NCI-H146 (cell line): Measurements from ENCODE around the gene METTL8.
A peak's percentile ranks its signal among the peaks of the same experiment; 100 is the strongest.

Source experiments
- DNase-seq: peaks from one replicate; lab custom pipeline; 2025; lab: John Stamatoyannopoulos, UW

Gene METTL8, protein sequence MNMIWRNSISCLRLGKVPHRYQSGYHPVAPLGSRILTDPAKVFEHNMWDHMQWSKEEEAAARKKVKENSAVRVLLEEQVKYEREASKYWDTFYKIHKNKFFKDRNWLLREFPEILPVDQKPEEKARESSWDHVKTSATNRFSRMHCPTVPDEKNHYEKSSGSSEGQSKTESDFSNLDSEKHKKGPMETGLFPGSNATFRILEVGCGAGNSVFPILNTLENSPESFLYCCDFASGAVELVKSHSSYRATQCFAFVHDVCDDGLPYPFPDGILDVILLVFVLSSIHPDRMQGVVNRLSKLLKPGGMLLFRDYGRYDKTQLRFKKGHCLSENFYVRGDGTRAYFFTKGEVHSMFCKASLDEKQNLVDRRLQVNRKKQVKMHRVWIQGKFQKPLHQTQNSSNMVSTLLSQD

DNA sequence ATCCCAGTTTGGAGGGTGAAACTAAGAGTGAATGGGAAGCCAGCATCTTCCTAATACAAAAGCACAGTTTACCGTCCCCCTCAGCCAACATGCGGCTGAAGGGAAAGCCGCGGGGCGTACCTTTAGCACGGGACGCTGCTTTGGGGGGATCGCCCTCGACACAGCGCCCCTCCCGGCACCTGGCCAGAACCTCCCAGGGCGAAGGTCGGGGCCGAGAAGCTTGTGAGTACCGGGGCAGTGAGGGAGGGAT lies at the start of gene METTL8:
TSS of gene METTL8 (minus strand) at position 228 of the 250 bp plus-strand sequence. CDS start 41,805 bp downstream, outside the sequence.
- DNase-seq = no peak

DNA sequence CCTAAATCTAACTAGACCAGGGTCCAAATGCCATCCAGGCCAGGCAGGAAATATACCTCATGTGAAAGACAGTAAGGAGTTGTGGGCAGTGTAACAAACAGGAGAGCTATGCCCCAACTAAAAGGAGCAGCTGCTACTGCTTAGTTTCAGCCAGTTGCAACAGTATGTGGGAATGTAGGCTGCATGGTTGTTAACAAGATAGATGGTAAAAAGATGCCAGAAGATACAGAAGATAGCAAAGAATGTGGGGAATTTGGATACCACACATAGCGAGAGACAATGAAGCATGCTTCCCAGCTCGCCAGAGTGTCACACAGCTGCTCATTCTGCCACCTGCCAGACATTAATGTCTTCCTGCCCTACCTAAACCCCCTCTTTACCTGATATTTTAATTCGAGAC lies 49.1 kb upstream of the METTL8 start:
- no peak for DNase-seq

- DNase-seq = no peak
Observed at GRCh38 chr2:171482308-171482707, 48.5 kb upstream of the METTL8 start.

DNA sequence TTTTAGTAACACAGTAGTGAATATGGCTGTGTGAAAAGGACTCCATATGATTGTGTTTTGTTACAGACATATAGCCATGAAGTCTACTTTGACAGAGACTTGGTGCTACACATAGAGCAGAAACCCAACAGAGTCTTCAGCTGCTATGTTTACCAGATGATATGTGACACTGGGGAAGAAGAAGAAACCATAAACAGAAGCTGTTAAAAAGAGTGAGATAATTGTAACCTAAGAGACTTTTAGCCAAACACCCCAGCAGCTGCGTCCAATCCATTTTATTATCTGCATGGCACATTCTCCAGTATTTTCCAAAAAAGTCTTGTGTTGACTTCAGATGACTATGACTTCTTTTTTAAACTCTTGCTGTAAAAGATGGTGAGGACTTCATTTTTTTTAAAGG lies 47.1 kb upstream of the METTL8 start:
- no peak for DNase-seq

DNA sequence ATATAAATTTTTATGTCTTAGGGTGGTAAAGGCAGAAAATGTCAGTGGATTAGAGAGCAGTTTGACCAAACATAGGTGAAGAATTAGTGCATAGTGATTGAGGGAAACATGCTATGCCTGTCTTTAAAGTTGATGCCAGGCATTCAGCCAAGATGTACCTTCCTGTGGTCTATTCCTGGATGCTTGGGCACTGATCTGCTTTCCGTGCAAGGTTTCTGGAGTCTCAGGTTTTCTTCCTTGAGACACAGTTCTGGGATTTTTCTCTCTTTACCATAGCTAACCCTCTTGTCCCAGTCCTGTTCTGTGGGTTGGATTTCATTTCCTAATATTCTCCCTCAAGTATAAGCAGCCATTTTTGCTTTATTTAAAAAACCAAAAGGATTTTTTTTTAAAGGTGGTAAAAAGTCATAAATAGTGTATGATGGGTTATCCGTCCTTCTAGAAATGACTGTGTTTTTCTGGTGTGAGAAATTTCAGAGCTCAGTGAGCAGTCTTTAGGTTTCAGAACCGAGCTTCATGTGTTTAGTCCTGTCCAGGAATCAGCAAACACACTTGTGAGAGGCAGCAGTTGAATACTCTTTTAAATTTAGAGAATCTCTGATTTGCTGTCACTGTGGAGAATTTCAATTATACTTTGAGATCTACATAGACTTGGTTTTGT lies 45.5 kb upstream of the METTL8 start:
- no peak for DNase-seq

DNA sequence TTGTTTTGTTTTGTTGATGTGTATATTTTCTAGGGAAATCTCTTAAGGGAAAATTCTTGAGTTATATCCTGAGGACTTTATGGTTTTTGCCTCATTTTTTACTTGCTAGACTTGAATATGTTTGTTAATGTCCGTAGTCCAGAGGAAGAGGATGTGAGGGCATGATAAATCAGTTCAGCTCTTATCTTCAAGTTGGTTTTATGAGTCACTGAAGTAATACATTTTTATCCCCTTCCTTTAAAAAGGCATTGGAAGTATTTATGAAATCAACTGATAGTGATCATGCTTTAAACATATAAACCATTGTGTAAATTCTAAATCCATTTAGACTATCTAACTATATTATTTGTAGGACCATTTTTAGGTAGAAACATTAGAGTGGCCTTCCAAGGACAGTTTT lies 44.6 kb upstream of the METTL8 start:
- DNase-seq = no peak

DNA sequence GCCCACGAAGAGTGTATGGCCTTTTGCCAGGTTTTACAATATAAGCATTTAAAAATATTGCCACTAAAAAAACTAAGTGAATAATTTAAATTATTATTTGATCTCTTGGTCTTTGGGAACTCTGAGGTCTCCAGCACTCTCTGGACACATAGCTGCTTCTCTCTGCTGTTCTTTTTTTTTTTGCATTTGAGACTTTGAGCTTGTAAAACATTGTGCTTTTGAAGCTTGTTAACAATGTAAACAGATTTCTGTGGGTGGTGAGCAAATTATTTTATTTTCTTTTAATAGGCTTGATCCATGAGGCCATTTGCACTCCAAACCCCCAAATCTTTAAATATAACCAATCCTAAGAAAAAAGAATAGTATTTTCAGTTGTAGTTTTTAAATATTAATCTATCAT lies 42.2 kb upstream of the METTL8 start:
- DNase-seq = no peak

GRCh38 chr2:171470129-171470528 lies 36.3 kb upstream of the METTL8 start:
- no peak for DNase-seq

GRCh38 chr2:171469176-171469575 lies 35.4 kb upstream of the METTL8 start:
- DNase-seq = no peak

- DNase-seq = no peak
Observed at GRCh38 chr2:171460537-171460936, 26.7 kb upstream of the METTL8 start.

DNA sequence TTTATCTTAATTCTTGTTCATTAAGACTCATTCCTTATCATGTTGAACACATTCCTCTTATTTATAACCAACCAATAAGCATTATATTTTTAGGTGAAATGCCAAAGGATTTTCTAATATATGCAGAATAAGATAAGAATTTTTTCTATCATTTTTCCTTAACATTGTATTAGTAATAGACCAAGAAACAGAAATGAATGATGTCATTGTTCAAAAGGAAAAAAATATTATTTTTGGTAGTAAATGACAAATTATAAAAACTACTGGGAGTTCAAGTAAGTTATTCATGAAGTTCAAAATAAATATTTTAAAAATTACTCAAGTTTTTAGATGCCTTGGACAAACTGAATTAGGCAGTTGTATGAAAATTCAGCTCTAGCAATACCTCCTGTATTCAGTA lies 25.7 kb upstream of the METTL8 start:
- no peak for DNase-seq

- no peak for DNase-seq
Observed at GRCh38 chr2:171452773-171453172, 19.0 kb upstream of the METTL8 start.

DNA sequence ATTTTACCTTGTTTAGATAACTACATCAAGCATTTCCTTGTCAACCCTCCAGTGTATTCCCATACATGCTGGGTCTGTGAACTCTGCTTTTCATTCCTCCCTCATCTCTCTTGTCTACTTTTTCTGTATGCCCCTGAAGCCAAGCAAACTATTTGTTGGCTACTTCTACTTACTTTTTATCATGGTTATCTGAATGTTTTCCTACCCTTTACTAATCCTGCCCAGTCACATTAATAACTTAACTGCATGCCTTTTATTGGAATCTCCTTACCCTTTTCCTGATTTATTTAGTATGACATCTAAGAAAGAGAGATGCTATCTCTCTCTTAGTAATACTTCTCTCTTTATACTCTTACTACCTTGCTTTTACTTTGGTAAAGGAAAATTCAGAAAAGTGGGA lies 17.3 kb upstream of the METTL8 start:
- DNase-seq = no peak

- DNase-seq = no peak
Observed at GRCh38 chr2:171447675-171448074, 13.9 kb upstream of the METTL8 start.

GRCh38 chr2:171441470-171441869 lies 7.7 kb upstream of the METTL8 start:
- no peak for DNase-seq

- DNase-seq = no peak
Observed at GRCh38 chr2:171436307-171436706, 2.5 kb upstream of the METTL8 start.

DNA sequence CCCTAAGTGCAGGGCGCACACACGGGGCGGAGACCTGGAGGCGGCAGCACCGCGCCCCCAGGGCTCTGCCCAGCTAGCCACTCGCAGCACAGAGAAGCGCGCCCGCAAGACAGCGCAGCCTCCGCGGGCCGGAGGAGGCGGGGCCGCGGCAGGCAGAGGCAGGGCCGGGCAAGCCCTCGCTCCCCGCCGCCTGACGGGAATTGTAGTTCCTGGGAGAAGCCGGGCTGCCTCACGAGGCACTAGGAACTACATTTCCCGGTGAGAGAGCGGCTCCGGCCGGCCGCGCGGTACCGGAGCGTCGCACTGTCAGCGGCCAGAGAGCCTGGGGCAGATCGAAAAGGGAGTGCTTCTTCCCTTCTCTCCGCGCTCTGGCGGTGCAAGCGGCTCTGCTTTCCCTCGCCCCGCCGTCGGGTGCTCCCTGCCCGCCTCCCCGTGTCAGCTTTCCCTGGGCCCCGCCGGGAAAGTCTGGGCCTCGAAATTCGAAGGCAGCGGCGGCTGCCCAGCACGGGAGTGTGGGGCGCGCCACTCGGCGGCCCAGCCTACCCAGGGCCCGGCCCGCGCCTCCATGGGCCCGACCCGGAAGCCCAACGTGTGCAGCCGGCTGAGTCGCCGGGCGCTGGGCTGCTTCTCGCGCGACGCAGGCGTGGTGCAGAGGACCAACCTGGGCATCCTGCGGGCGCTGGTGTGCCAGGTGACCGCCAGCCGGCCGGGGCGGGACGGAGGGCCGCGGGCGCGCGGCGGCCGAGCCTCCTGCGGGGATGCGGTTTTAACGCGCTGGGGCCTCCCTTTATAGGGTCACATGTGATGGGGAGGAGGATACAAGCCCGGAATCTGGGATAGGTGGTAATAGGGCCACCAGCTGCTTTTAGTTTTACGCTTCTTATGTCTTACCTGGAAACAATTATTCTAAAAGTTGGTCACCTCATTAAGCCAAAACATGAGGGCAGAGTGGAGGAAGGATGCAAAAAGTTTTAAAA lies 511 bp upstream of the METTL8 start, which contains the start of gene DCAF17:
TSS of gene DCAF17 (plus strand) at position 214 of the 977 bp plus-strand sequence. CDS start at position 566, 352 bp downstream.
- DNase-seq = peak; percentile 94

DNA sequence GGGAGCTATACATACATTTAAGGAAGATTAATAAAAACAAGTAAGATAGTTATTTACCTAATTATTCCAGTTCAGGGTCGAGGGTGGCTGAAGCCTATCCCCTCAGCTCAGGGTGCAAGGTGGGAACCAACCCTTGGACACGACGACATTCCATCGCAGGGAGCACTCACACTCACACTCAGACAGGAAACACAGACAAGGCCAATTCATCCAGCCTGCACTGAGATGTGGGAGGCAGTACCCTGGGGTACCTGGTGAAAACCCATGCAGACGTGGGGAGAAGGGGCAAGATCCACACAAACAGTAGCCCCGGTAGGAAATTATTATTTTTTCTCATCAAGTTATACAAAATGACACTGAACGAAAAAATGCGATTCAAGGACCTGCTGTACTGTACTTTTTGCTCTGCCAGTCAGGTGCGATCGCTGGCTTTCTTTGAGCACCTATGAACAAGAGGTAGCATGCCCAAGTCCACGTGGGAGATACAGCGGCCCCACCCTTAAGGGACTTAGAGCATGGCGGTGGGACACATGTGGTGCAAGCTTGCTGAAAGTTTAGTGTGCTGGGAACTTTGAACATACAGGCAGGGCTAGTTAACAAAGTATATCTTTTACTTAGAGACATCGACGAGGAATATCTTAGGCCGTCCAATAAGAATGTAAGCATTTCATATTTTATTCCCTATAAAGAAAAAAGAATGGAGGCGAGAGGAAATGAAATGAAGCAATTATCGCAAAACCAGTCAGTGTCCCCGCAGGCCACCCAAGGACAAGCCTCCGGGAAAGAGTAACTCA lies 624 bp downstream of the METTL8 start:
- DNase-seq = peak; percentile 59

DNA sequence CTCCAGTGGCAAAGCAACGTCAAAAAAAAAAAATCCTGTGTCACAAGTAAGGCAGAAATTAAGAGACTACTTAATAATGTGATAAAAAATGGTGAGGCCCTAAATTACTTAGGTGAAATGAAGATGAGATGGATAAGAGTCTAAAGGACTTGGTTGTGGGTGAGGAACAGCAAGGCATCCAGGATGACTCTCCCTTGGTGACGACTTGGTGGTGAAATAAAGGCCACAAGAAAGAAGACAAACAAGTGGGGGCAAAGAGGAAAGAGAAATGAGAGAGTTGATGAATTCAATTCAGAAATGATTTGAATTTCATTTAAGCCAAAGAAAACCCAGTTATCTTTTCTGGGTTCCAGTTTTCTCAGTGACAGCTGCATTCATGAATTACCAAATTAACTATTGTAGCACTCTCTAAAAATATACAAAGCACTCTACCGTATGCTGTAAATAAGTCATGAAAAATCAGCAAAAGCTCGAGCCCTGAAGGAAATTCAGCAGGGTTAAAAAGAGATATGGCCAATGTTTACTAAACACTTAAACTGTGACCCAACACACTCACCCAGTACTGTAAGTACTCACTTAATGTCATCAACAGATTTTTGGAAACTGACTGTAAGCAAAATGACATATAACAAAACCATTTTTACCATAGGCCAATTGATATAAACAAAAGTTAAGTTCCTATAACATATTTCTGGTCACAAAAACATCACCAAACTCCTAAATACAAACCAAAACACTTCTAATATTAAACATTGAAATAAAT lies 1.4 kb downstream of the METTL8 start:
- DNase-seq = no peak

GRCh38 chr2:171431677-171432167 lies 2.1 kb downstream of the METTL8 start:
- no peak for DNase-seq
